H1 (cell line): ENCODE results near the gene EZH1. TPM values are rescaled to one million over a fixed set of nuclear protein-coding genes. Genes with fewer than 3 reads are reported as not detected.

Experiments used
- ATF2 ChIP-seq: IDR thresholded peaks from 2 replicates; pipeline ENCODE4 v1.6.1; 2012; ENCODE audit warnings: low read length, inconsistent platforms
- polyA plus RNA-seq, 7 experiments: library from polyadenylated mRNA; depleted of rRNA in 3 of 7; stranded (reverse) in 5 of 7; unstranded in 2 of 7; fragments of >200 nt in 5 of 7; fragments of 200-250 nt in 2 of 7; gene quantifications; 1 replicate in 5 of 7; 2 replicates in 1 of 7; 4 replicates in 1 of 7; pipeline versions ENCODE4 v1.2.1 to v1.2.3, GENCODE V29; 2011 to 2013; ENCODE audit warnings: missing spikeins in 2 of 7, mixed read lengths in 2 of 7
- total RNA-seq: library from RNA; stranded (reverse); fragmentation: NEBNext Ultra II Directional; extraction: Animal tissue kit (Norgen Biotek cat#: 25700); gene quantifications from 2 replicates; pipeline ENCODE4 v1.2.1, GENCODE V29; 2021

The EZH1 gene
- total and polyA plus RNA-seq, 2 of the 8 experiments (the other 6 are each of a cell fraction or from before 2014, with no cell fraction given) = 17.4 to 20.8 TPM

GRCh38 chr17:42680331-42680808, 64.5 kb downstream of the EZH1 start (continued):
- TF ChIP-seq ATF2 = no peak
